Measurements from ENCODE around the gene STRN.

- TF ChIP-seq, protein P1, sequence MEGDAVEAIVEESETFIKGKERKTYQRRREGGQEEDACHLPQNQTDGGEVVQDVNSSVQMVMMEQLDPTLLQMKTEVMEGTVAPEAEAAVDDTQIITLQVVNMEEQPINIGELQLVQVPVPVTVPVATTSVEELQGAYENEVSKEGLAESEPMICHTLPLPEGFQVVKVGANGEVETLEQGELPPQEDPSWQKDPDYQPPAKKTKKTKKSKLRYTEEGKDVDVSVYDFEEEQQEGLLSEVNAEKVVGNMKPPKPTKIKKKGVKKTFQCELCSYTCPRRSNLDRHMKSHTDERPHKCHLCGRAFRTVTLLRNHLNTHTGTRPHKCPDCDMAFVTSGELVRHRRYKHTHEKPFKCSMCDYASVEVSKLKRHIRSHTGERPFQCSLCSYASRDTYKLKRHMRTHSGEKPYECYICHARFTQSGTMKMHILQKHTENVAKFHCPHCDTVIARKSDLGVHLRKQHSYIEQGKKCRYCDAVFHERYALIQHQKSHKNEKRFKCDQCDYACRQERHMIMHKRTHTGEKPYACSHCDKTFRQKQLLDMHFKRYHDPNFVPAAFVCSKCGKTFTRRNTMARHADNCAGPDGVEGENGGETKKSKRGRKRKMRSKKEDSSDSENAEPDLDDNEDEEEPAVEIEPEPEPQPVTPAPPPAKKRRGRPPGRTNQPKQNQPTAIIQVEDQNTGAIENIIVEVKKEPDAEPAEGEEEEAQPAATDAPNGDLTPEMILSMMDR (IDR thresholded peaks at IDR 0.05): no peak
- TF ChIP-seq POLR2A (IDR thresholded peaks at IDR 0.05): no peak
Measured at GRCh38 chr2:36869606-36870005, 96.7 kb downstream of the STRN start.

Measured in thyroid gland (tissue), 4 donors.